ENCODE results near the gene OLFML3. TPM values are rescaled to one million over a fixed set of nuclear protein-coding genes. Genes with fewer than 3 reads are reported as not detected.

OLFML3 gene
- total and polyA plus RNA-seq, 2 of the 8 experiments (the other 6 are each of a cell fraction or from before 2014, with no cell fraction given) = 56.0 to 72.3 TPM

DNA sequence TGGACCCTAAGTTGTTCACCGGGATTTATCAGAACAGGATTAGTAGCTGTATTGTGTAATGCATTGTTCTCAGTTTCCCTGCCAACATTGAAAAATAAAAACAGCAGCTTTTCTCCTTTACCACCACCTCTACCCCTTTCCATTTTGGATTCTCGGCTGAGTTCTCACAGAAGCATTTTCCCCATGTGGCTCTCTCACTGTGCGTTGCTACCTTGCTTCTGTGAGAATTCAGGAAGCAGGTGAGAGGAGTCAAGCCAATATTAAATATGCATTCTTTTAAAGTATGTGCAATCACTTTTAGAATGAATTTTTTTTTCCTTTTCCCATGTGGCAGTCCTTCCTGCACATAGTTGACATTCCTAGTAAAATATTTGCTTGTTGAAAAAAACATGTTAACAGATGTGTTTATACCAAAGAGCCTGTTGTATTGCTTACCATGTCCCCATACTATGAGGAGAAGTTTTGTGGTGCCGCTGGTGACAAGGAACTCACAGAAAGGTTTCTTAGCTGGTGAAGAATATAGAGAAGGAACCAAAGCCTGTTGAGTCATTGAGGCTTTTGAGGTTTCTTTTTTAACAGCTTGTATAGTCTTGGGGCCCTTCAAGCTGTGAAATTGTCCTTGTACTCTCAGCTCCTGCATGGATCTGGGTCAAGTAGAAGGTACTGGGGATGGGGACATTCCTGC is 3.9 kb upstream of the OLFML3 start:
- TF ChIP-seq HDAC6 (IDR thresholded peaks at IDR 0.05; ENCODE audit: low read depth, low read length) (no peak), TCF12 (IDR thresholded peaks at IDR 0.05; ENCODE audit: low read depth, low read length) (no peak), RFX5 (IDR thresholded peaks at IDR 0.05; ENCODE audit: borderline replicate concordance, low read depth, low read length) (no peak), TBP (IDR thresholded peaks at IDR 0.05; ENCODE audit: low read depth, low read length) (no peak), FOSL1 (IDR thresholded peaks at IDR 0.05; ENCODE audit: insufficient read depth, low read depth, low read length) (no peak), CHD2 (IDR thresholded peaks at IDR 0.05; ENCODE audit: low read length) (no peak), KDM5A (IDR thresholded peaks at IDR 0.05; ENCODE audit: low read length) (no peak), TAF1 (IDR thresholded peaks at IDR 0.05; ENCODE audit: low read depth, low read length) (no peak)
- TF ChIP-seq, protein P1, sequence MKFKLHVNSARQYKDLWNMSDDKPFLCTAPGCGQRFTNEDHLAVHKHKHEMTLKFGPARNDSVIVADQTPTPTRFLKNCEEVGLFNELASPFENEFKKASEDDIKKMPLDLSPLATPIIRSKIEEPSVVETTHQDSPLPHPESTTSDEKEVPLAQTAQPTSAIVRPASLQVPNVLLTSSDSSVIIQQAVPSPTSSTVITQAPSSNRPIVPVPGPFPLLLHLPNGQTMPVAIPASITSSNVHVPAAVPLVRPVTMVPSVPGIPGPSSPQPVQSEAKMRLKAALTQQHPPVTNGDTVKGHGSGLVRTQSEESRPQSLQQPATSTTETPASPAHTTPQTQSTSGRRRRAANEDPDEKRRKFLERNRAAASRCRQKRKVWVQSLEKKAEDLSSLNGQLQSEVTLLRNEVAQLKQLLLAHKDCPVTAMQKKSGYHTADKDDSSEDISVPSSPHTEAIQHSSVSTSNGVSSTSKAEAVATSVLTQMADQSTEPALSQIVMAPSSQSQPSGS (IDR thresholded peaks at IDR 0.05; ENCODE audit: low read length) = no peak
- TF ChIP-seq, protein P2, sequence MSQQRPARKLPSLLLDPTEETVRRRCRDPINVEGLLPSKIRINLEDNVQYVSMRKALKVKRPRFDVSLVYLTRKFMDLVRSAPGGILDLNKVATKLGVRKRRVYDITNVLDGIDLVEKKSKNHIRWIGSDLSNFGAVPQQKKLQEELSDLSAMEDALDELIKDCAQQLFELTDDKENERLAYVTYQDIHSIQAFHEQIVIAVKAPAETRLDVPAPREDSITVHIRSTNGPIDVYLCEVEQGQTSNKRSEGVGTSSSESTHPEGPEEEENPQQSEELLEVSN (IDR thresholded peaks at IDR 0.05) = no peak
- TF ChIP-seq, protein P3, sequence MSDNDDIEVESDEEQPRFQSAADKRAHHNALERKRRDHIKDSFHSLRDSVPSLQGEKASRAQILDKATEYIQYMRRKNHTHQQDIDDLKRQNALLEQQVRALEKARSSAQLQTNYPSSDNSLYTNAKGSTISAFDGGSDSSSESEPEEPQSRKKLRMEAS (IDR thresholded peaks at IDR 0.05) = no peak
- H2BK5ac ChIP-seq (ENCODE audit: low read depth, low read length) = no peak overlapping the region
- DNase-seq (ENCODE audit: low read depth in 1 of 2, low spot score in 2 of 2) (no peak), FAIRE-seq (no peak)
- no peak overlapping the region for H2BK20ac ChIP-seq (ENCODE audit: low read length)
- H3K27me3 ChIP-seq (replicated peaks in 1 of 4; ENCODE audit: control insufficient read depth in 3 of 4, extremely low read depth in 1 of 4, insufficient read depth in 3 of 4, low read length in 3 of 4) = no peaks in the 10 kb centered on the region
- H2BK15ac ChIP-seq (ENCODE audit: low read length) = no peak overlapping the region
- no peak overlapping the region for H3K9ac ChIP-seq (replicated peaks in 1 of 4; ENCODE audit: extremely low read depth in 1 of 4, low read depth in 3 of 4, low read length in 3 of 4)
- peaks cover 8 to 28% (median 14%) of the 10 kb centered on the region in 4 experiments for H3K4me1 ChIP-seq (replicated peaks in 1 of 4; ENCODE audit: control insufficient read depth in 3 of 4, insufficient read depth in 4 of 4, low read length in 3 of 4)
- H3K14ac ChIP-seq (ENCODE audit: insufficient read length) = no peak overlapping the region
- CTCF ChIA-PET (ENCODE audit: partially characterized antibody) = interaction anchor here (0.5 to 4.3 kb wide), 10 partner anchors 12 to 393 kb away, joined by 3 to 20 read pairs (median 4); no protein-coding TSS in a partner anchor
- WGBS, 2 experiments (ENCODE audit: extremely low coverage in 1 of 2, insufficient coverage in 1 of 2, insufficient read length in 1 of 2, insufficient replicate concordance in 2 of 2, low coverage in 1 of 2, low lambda C conversion rate in 2 of 2, missing lambda C conversion rate in 1 of 2) = 91% methylated on average over 4 of the region's 4 CpGs; no CpG with 5 or more reads in 1 of the 2 experiments
- no peak overlapping the region; the same call in 1 of the 2 replicates for H3K18ac ChIP-seq (ENCODE audit: extremely low read depth, low read length)
- H3K79me1 ChIP-seq (ENCODE audit: low read depth, low read length) = 0 out of 2 replicates have a peak, but pooled peaks cover 4% of the 10 kb centered on the region
- no peak overlapping the region for H2BK12ac ChIP-seq (ENCODE audit: low read depth, low read length)
- H3K23me2 ChIP-seq (ENCODE audit: low read depth, low read length) = no peaks in the 10 kb centered on the region
- H3K4ac ChIP-seq (replicated peaks; ENCODE audit: insufficient read length, low read depth, low read length) = no peak overlapping the region
- H3K79me2 ChIP-seq (ENCODE audit: control insufficient read depth in 1 of 2, insufficient read depth in 2 of 2, low read length in 2 of 2) = peaks cover 0 to 2% of the 10 kb centered on the region in 2 experiments; a peak in 2 of 4 replicates
- no peak overlapping the region for H3K4me2 ChIP-seq (ENCODE audit: insufficient read depth in 1 of 2, low read depth in 2 of 2, low read length in 2 of 2)
- no peak overlapping the region for H2AK5ac ChIP-seq (ENCODE audit: low read depth, low read length)
- H3K27ac ChIP-seq (ENCODE audit: low read depth, low read length) = no peak overlapping the region
- H3K4me3 ChIP-seq (ENCODE audit: extremely low read depth in 1 of 4, insufficient read depth in 2 of 4, low read depth in 3 of 4, low read length in 4 of 4) = no peak overlapping the region
- no peak overlapping the region for H2BK120ac ChIP-seq (replicated peaks; ENCODE audit: low read depth, low read length)
- POLR2A ChIA-PET (ENCODE audit: partially characterized antibody) = no interaction called here
- no peak overlapping the region for H3K23ac ChIP-seq (ENCODE audit: insufficient read length)
- no peak overlapping the region for H4K5ac ChIP-seq (ENCODE audit: insufficient read length, low read depth, low read length)
- no peak overlapping the region for H2AFZ ChIP-seq (ENCODE audit: low read length)
- H3K56ac ChIP-seq (replicated peaks; ENCODE audit: insufficient read length, low read depth, low read length) = no peak overlapping the region
- H4K8ac ChIP-seq (ENCODE audit: extremely low read depth, insufficient read depth, low read length) = no peak overlapping the region
- no peak overlapping the region for H4K91ac ChIP-seq (replicated peaks; ENCODE audit: insufficient read length, low read length)
- H4K20me1 ChIP-seq (replicated peaks in 1 of 2; ENCODE audit: control insufficient read depth in 1 of 2, insufficient read depth in 2 of 2, low read length in 2 of 2) = no peaks in the 10 kb centered on the region
- no peaks in the 10 kb centered on the region for H3K9me3 ChIP-seq (ENCODE audit: insufficient read depth in 2 of 2, low read depth in 1 of 2, low read length in 1 of 2)
- H3K36me3 ChIP-seq (ENCODE audit: control insufficient read depth in 2 of 4, insufficient read depth in 4 of 4, low read length in 3 of 4) = peaks cover 0 to 36% (median 25%) of the 10 kb centered on the region in 4 experiments; a peak in 7 of 8 replicates

Measured in H1 (cell line).